ENCODE measurements around the gene LLPH. TPM values are rescaled to one million over a fixed set of nuclear protein-coding genes. Genes with fewer than 3 reads are reported as not detected.

Gene LLPH
- total and polyA plus RNA-seq, 2 of the 13 experiments (the other 11 are each of a cell fraction or from before 2014, with no cell fraction given): 4.2 to 25.6 TPM

GRCh38 chr12:66169221-66170170, 38.9 kb upstream of the LLPH start, which contains the start of gene TMBIM4 (continued):
- TF ChIP-seq, protein P1, sequence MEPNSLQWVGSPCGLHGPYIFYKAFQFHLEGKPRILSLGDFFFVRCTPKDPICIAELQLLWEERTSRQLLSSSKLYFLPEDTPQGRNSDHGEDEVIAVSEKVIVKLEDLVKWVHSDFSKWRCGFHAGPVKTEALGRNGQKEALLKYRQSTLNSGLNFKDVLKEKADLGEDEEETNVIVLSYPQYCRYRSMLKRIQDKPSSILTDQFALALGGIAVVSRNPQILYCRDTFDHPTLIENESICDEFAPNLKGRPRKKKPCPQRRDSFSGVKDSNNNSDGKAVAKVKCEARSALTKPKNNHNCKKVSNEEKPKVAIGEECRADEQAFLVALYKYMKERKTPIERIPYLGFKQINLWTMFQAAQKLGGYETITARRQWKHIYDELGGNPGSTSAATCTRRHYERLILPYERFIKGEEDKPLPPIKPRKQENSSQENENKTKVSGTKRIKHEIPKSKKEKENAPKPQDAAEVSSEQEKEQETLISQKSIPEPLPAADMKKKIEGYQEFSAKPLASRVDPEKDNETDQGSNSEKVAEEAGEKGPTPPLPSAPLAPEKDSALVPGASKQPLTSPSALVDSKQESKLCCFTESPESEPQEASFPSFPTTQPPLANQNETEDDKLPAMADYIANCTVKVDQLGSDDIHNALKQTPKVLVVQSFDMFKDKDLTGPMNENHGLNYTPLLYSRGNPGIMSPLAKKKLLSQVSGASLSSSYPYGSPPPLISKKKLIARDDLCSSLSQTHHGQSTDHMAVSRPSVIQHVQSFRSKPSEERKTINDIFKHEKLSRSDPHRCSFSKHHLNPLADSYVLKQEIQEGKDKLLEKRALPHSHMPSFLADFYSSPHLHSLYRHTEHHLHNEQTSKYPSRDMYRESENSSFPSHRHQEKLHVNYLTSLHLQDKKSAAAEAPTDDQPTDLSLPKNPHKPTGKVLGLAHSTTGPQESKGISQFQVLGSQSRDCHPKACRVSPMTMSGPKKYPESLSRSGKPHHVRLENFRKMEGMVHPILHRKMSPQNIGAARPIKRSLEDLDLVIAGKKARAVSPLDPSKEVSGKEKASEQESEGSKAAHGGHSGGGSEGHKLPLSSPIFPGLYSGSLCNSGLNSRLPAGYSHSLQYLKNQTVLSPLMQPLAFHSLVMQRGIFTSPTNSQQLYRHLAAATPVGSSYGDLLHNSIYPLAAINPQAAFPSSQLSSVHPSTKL (CRISPR knock-in tag; IDR thresholded peaks at IDR 0.05): peak; percentile 39; the same call in 1 of the 2 replicates
- TF ChIP-seq HCFC1 (IDR thresholded peaks at IDR 0.05; ENCODE audit: low read depth, low read length) (peak; percentile 30; the same call in 1 of the 2 replicates), RFX1 (IDR thresholded peaks at IDR 0.05) (no peak), PAF1 (CRISPR knock-in tag; IDR thresholded peaks at IDR 0.05) (no peak), SCMH1 (CRISPR knock-in tag; IDR thresholded peaks at IDR 0.05; ENCODE audit: borderline replicate concordance) (no peak), SMC3 (IDR thresholded peaks at IDR 0.05; ENCODE audit: low read length) (no peak), RAD51 (IDR thresholded peaks at IDR 0.05; ENCODE audit: borderline replicate concordance) (no peak), ZNF841 (CRISPR knock-in tag; IDR thresholded peaks at IDR 0.05; ENCODE audit: borderline replicate concordance) (no peak; the same call in 1 of the 2 replicates), ZNF770 (CRISPR knock-in tag; IDR thresholded peaks at IDR 0.05) (peak; percentile 64), FOXM1 (CRISPR knock-in tag; IDR thresholded peaks at IDR 0.05) (no peak), ZNF230 (CRISPR knock-in tag; IDR thresholded peaks at IDR 0.05) (peak; percentile 92), SOX5 (CRISPR knock-in tag; IDR thresholded peaks at IDR 0.05; ENCODE audit: borderline replicate concordance) (peak; percentile 40), MAF1 (CRISPR knock-in tag; IDR thresholded peaks at IDR 0.05; ENCODE audit: borderline replicate concordance) (no peak; the same call in 1 of the 2 replicates), AHR (CRISPR knock-in tag; IDR thresholded peaks at IDR 0.05) (peak; percentile 50), PRPF4 (IDR thresholded peaks at IDR 0.05; ENCODE audit: low read depth, low read length, poor library complexity, severe bottlenecking) (no peak), ZNF274 (CRISPR knock-in tag; IDR thresholded peaks at IDR 0.05) (peak; percentile 89), ARNT (IDR thresholded peaks at IDR 0.05) (no peak), ATF3 (CRISPR knock-in tag; IDR thresholded peaks at IDR 0.05) (peak; percentile 59), ISX (CRISPR knock-in tag; conservative IDR thresholded peaks at IDR 0.05) (no peak), SNAPC2 (CRISPR knock-in tag; IDR thresholded peaks at IDR 0.05) (peak; percentile 80; the same call in 1 of the 2 replicates), ONECUT2 (CRISPR knock-in tag; IDR thresholded peaks at IDR 0.05) (no peak), NCOR1 (IDR thresholded peaks at IDR 0.05; ENCODE audit: borderline replicate concordance, low read length) (0 out of 2 replicates have a peak, but pooled peaks have one; percentile 12), PHF8 (CRISPR knock-in tag; IDR thresholded peaks at IDR 0.05) (peak; percentile 94)
- TF ChIP-seq, protein P2, sequence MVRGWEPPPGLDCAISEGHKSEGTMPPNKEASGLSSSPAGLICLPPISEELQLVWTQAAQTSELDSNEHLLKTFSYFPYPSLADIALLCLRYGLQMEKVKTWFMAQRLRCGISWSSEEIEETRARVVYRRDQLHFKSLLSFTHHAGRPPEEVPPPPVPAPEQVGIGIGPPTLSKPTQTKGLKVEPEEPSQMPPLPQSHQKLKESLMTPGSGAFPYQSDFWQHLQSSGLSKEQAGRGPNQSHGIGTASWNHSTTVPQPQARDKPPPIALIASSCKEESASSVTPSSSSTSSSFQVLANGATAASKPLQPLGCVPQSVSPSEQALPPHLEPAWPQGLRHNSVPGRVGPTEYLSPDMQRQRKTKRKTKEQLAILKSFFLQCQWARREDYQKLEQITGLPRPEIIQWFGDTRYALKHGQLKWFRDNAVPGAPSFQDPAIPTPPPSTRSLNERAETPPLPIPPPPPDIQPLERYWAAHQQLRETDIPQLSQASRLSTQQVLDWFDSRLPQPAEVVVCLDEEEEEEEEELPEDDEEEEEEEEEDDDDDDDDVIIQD (CRISPR knock-in tag; IDR thresholded peaks at IDR 0.05; ENCODE audit: low read depth): no peak
